ENCODE measurements around the gene PITX3. TPM values are rescaled to one million over a fixed set of nuclear protein-coding genes. Genes with fewer than 3 reads are reported as not detected.
A peak's percentile ranks its signal among the peaks of the same experiment; 100 is the strongest.

PITX3 gene
- total and polyA plus RNA-seq, 2 experiments from 2014 or later, result not detected

DNA sequence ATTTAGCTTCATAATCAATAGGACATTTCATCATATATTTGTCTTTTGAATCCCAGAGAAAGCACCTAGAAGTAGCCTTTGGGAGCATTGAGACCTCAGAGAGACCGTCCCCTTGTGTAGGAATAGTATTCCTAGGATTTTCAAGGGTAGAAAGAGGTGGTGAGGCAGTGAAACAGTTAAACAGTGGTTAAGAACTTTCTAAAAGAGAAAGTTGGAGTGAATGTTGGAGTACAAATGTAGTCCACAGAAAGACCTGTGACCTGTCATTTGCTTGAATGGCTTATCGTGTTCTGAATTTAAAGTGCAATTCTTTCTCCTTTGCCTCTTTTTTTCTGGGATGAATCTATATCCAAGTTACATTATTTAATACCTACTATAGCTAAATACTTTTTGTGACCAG, 34.0 kb upstream of the PITX3 start:
- DNase-seq, result no peak
- Histone ChIP-seq H3K79me2 (ENCODE audit: insufficient read depth) (peaks cover 99% of the 10 kb centered on the region), H3K27ac (no peak overlapping the region), H3K4me2 (ENCODE audit: unreplicated experiment) (no peak overlapping the region), H4K20me1 (ENCODE audit: insufficient read depth) (peaks cover 23% of the 10 kb centered on the region), H3K36me3 (ENCODE audit: low read depth) (peaks cover 3% of the 10 kb centered on the region; the same call in 1 of the 2 replicates), H2AFZ (no peak overlapping the region), H3K9me2 (ENCODE audit: insufficient read depth) (no peaks in the 10 kb centered on the region), H3K27me3 (replicated peaks; ENCODE audit: insufficient read depth) (no peaks in the 10 kb centered on the region), H3K4me3 (no peak overlapping the region), H3K4me1 (ENCODE audit: insufficient read depth) (peaks cover 10% of the 10 kb centered on the region; the same call in 1 of the 2 replicates), H3F3A (ENCODE audit: insufficient read depth) (peaks cover 18% of the 10 kb centered on the region), H3K9me3 (ENCODE audit: low read depth) (no peaks in the 10 kb centered on the region), H3K9ac (no peak overlapping the region)
- in situ Hi-C loops (cut with MboI), result no loop called here
- TF ChIP-seq EZH2 (IDR thresholded peaks at IDR 0.05; ENCODE audit: insufficient read depth, poor library complexity, severe bottlenecking) (no peak), EZH2phosphoT487 (IDR thresholded peaks at IDR 0.05; ENCODE audit: insufficient read depth, low read depth) (no peak)
- WGBS, 2 experiments (ENCODE audit: low coverage in 1 of 2, low lambda C conversion rate in 2 of 2, missing lambda C conversion rate in 2 of 2), result 100% methylated on average over 2 of the region's 2 CpGs

DNA sequence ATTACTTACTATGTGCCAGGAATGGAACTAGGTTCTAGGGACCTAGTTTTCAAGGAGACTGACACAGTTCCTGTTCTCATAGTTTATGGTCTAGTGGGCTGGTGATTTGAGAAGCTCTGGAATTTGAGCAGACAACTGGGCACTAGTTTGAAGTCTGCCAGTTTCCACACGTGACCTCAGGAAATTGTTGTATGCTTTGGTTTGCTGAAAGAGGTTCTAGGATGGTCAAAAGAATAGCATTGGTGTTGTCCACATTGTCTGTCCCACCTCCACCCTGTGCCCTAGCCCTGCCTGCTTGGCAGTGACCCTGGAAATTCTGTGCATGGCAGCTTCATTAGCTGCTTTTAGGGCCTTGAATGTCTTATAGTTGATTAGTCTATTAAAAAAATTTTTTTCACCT, 32.8 kb upstream of the PITX3 start:
- H3K79me2 ChIP-seq (ENCODE audit: insufficient read depth), result peaks cover 99% of the 10 kb centered on the region
- no peak overlapping the region for H3K9ac ChIP-seq
- no peak overlapping the region for H2AFZ ChIP-seq
- in situ Hi-C loops (cut with MboI), result no loop called here
- peaks cover 26% of the 10 kb centered on the region for H3F3A ChIP-seq (ENCODE audit: insufficient read depth)
- H3K36me3 ChIP-seq (ENCODE audit: low read depth), result peaks cover 3% of the 10 kb centered on the region; the same call in 1 of the 2 replicates
- H3K9me3 ChIP-seq (ENCODE audit: low read depth), result no peaks in the 10 kb centered on the region
- no peak overlapping the region for H3K4me2 ChIP-seq (ENCODE audit: unreplicated experiment)
- no peaks in the 10 kb centered on the region for H3K9me2 ChIP-seq (ENCODE audit: insufficient read depth)
- no peaks in the 10 kb centered on the region for H3K27me3 ChIP-seq (replicated peaks; ENCODE audit: insufficient read depth)
- TF ChIP-seq EZH2 (IDR thresholded peaks at IDR 0.05; ENCODE audit: insufficient read depth, poor library complexity, severe bottlenecking) (no peak), EZH2phosphoT487 (IDR thresholded peaks at IDR 0.05; ENCODE audit: insufficient read depth, low read depth) (no peak)
- peaks cover 15% of the 10 kb centered on the region for H3K4me1 ChIP-seq (ENCODE audit: insufficient read depth)
- no peak overlapping the region for H3K4me3 ChIP-seq
- no peak overlapping the region for H3K27ac ChIP-seq
- no peak for DNase-seq
- peaks cover 20% of the 10 kb centered on the region; the same call in 1 of the 2 replicates for H4K20me1 ChIP-seq (ENCODE audit: insufficient read depth)
- 50 to 64% methylated on average over 1 of the region's 1 CpG for WGBS, 2 experiments (ENCODE audit: low coverage in 1 of 2, low lambda C conversion rate in 2 of 2, missing lambda C conversion rate in 2 of 2)

DNA sequence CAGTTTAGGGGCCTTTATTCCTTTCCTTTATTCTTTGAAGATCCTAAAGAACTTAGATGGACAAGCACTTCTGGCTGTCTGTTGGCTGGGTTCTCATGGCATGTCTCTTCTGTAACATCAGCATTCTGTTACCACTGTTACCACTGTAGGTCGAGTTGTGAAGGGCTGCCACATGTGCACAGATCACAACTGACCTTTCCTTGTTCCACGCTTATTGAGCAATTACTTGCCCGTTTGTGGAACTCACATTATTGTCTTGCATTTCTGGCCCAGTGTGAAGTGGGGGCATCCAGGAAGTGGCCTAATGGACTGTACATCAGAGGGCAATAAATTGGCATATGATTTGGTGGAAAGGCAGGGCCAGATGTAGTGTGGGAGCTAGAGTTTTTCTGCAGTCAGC, 27.7 kb upstream of the PITX3 start:
- Histone ChIP-seq H3K27ac (peak overlapping the region; percentile 73), H3K4me1 (ENCODE audit: insufficient read depth) (peaks cover 39% of the 10 kb centered on the region), H3F3A (ENCODE audit: insufficient read depth) (peaks cover 57% of the 10 kb centered on the region), H3K79me2 (ENCODE audit: insufficient read depth) (peaks cover 84% of the 10 kb centered on the region), H3K9me3 (ENCODE audit: low read depth) (no peaks in the 10 kb centered on the region), H3K36me3 (ENCODE audit: low read depth) (no peaks in the 10 kb centered on the region), H2AFZ (no peak overlapping the region), H4K20me1 (ENCODE audit: insufficient read depth) (peaks cover 38% of the 10 kb centered on the region; the same call in 1 of the 2 replicates), H3K9ac (no peak overlapping the region; the same call in 1 of the 2 replicates), H3K4me3 (no peak overlapping the region), H3K9me2 (ENCODE audit: insufficient read depth) (no peaks in the 10 kb centered on the region), H3K4me2 (ENCODE audit: unreplicated experiment) (peak overlapping the region; percentile 59), H3K27me3 (replicated peaks; ENCODE audit: insufficient read depth) (no peaks in the 10 kb centered on the region)
- TF ChIP-seq EZH2 (IDR thresholded peaks at IDR 0.05; ENCODE audit: insufficient read depth, poor library complexity, severe bottlenecking) (no peak), EZH2phosphoT487 (IDR thresholded peaks at IDR 0.05; ENCODE audit: insufficient read depth, low read depth) (no peak)
- 23 to 28% methylated on average over 3 of the region's 3 CpGs for WGBS, 2 experiments (ENCODE audit: low coverage in 1 of 2, low lambda C conversion rate in 2 of 2, missing lambda C conversion rate in 2 of 2)
- in situ Hi-C loops (cut with MboI), result no loop called here
- DNase-seq, result peak; percentile 41

DNA sequence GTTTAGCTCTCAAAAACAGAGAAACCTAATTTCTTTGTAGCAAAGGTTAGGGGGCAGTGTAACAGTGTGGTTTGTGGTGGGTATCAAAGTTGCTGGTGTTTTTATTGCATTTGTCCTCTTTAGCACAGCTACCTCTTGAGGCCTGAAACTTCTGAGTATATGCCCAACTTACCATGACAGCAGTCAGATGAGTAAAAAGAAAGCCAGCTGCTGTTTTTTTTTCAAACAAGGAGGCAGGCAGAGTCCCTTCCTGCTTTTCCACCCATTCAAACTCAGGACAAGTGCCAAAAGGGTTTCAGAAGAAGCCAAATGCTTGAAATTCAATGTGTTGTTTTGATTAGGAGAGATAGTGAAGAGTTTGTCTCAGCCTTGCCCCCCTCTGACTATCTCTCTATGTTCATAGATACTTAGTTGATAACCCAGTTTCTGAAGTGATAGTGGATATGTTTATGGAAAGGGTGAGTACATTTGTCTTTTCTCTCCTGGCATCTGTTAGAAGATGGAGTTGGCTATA, 27.1 kb upstream of the PITX3 start:
- H4K20me1 ChIP-seq (ENCODE audit: insufficient read depth), result peaks cover 32% of the 10 kb centered on the region; the same call in 1 of the 2 replicates
- no peaks in the 10 kb centered on the region for H3K9me2 ChIP-seq (ENCODE audit: insufficient read depth)
- peaks cover 36% of the 10 kb centered on the region for H3K4me1 ChIP-seq (ENCODE audit: insufficient read depth)
- H3K4me2 ChIP-seq (ENCODE audit: unreplicated experiment), result peak overlapping the region; percentile 59
- TF ChIP-seq EZH2phosphoT487 (IDR thresholded peaks at IDR 0.05; ENCODE audit: insufficient read depth, low read depth) (no peak), EZH2 (IDR thresholded peaks at IDR 0.05; ENCODE audit: insufficient read depth, poor library complexity, severe bottlenecking) (no peak)
- peak overlapping the region; percentile 35; the same call in 1 of the 2 replicates for H3K9ac ChIP-seq
- H3F3A ChIP-seq (ENCODE audit: insufficient read depth), result peaks cover 60% of the 10 kb centered on the region
- H3K9me3 ChIP-seq (ENCODE audit: low read depth), result no peaks in the 10 kb centered on the region
- H2AFZ ChIP-seq, result no peak overlapping the region
- no peaks in the 10 kb centered on the region for H3K36me3 ChIP-seq (ENCODE audit: low read depth)
- DNase-seq, result peak; percentile 68
- peaks cover 84% of the 10 kb centered on the region for H3K79me2 ChIP-seq (ENCODE audit: insufficient read depth)
- peak overlapping the region; percentile 6; the same call in 1 of the 2 replicates for H3K4me3 ChIP-seq
- in situ Hi-C loops (cut with MboI), result no loop called here
- H3K27ac ChIP-seq, result peak overlapping the region; percentile 73
- no peaks in the 10 kb centered on the region for H3K27me3 ChIP-seq (replicated peaks; ENCODE audit: insufficient read depth)

Measured in GM23248 (cell line).